CD4-positive, alpha-beta memory T cell (primary cell): ENCODE measurements around the gene TEAD1. TPM values are rescaled to one million over a fixed set of nuclear protein-coding genes. Genes with fewer than 3 reads are reported as not detected.

Source experiments
- CTCF ChIA-PET: fragments of 350-600 bp; sonication (Branson Sonifier 250); formaldehyde crosslinking; loops from one replicate; lab custom pipeline; 2021; ENCODE audit warnings: inconsistent platforms; ENCODE audit not compliant: partially characterized antibody; lab: Charles Lee
- POLR2A ChIA-PET: fragments of 350-600 bp; sonication (Branson Sonifier 250); formaldehyde crosslinking; loops from one replicate; lab custom pipeline; 2021; ENCODE audit not compliant: partially characterized antibody; lab: Charles Lee
- DNase-seq, 5 donors: peaks; one replicate each; pipeline versions ENCODE4 v3.0.0 to v3.0.0-alpha.2; 2020 to 2022; ENCODE audit warnings: mixed read lengths in 1 of 5
- H3K27ac ChIP-seq: one replicate; pipeline ENCODE4 v1.7.0; 2013; ENCODE audit warnings: low read depth, low read length
- H3K27me3 ChIP-seq: 2 replicates; pipeline ENCODE4 v1.7.0; 2013; ENCODE audit warnings: mild to moderate bottlenecking, low read length, moderate library complexity; ENCODE audit not compliant: insufficient read depth
- H3K36me3 ChIP-seq: 2 replicates; pipeline ENCODE4 v1.7.0; 2013; ENCODE audit warnings: mild to moderate bottlenecking, low read length, moderate library complexity; ENCODE audit not compliant: insufficient read depth
- H3K4me1 ChIP-seq: 2 replicates; pipeline ENCODE4 v1.7.0; 2013; ENCODE audit warnings: mild to moderate bottlenecking, low read length, moderate library complexity; ENCODE audit not compliant: insufficient read depth
- H3K4me3 ChIP-seq, 2 donors: one replicate each; pipeline ENCODE4 v1.7.0; 2013; ENCODE audit warnings: low read length in 2 of 2, mild to moderate bottlenecking in 1 of 2
- H3K9me3 ChIP-seq, 2 donors: one replicate each; pipeline ENCODE4 v1.7.0; 2013; ENCODE audit warnings: low read length in 2 of 2, control low read depth in 1 of 2; ENCODE audit not compliant: control insufficient read depth in 1 of 2
- H3K27ac Mint-ChIP-seq, 7 donors: one replicate each; pipeline ENCODE4 v1.8.0; 2020 to 2021; ENCODE audit warnings: mixed read lengths in 7 of 7, mild to moderate bottlenecking in 6 of 7, inconsistent platforms in 3 of 7, moderate library complexity in 3 of 7
- H3K27me3 Mint-ChIP-seq, 2 donors: one replicate each; pipeline ENCODE4 v1.8.0; 2020 to 2021; ENCODE audit warnings: mixed read lengths in 2 of 2
- H3K36me3 Mint-ChIP-seq, 2 donors: one replicate each; pipeline ENCODE4 v1.8.0; 2020 to 2021; ENCODE audit warnings: mixed read lengths in 2 of 2, inconsistent platforms in 1 of 2, mild to moderate bottlenecking in 1 of 2
- H3K4me1 Mint-ChIP-seq, 4 donors: one replicate each; pipeline ENCODE4 v1.8.0; 2020 to 2021; ENCODE audit warnings: mixed read lengths in 4 of 4, mild to moderate bottlenecking in 1 of 4
- H3K4me3 Mint-ChIP-seq, 8 donors: one replicate each; pipeline ENCODE4 v1.8.0; 2020 to 2021; ENCODE audit warnings: mixed read lengths in 8 of 8, mild to moderate bottlenecking in 7 of 8, moderate library complexity in 6 of 8, inconsistent platforms in 3 of 8
- H3K9me3 Mint-ChIP-seq, 8 donors: one replicate each; pipeline ENCODE4 v1.8.0; 2020 to 2021; ENCODE audit warnings: mixed read lengths in 8 of 8, mild to moderate bottlenecking in 5 of 8, inconsistent platforms in 3 of 8, moderate library complexity in 1 of 8
- intact Hi-C: fragments of 100-400 bp; cut with micrococcal nuclease; formaldehyde crosslinking; loops from one replicate; pipeline ENCODE4 v1.15.1; 2023
- polyA plus RNA-seq, 2 donors: library from polyadenylated mRNA; unstranded; fragments of 300-500 nt; fragmentation: Illumina TruSeq; gene quantifications; one replicate each; pipeline ENCODE4 v1.2.3, GENCODE V29; 2021
- total RNA-seq, 2 experiments: library from RNA; stranded (reverse); gene quantifications; one replicate each; pipeline ENCODE4 v1.2.3, GENCODE V29; 2021

TEAD1 gene
- total and polyA plus RNA-seq, 4 experiments from 2014 or later, result 0.15 to 1.1 (median 0.52) TPM; not detected in 1

DNA sequence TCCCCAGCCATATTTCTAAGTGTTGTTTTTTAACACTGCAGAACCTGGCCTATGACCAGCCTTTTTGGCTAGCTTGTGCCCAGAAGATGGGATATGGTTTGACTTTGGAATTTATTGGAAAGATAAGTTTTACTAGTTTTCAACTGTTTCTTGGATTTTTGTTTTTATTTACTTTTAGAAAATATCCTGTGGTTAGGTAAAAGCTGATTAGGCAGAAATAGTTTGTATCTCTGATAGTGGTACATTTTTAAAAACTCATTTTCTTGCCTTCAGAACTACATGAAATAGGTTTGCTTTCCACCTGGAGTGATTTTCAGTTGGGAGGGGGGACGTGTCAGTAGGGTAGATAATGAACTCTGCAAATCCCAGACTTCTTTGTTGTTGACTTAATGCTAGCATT lies 243.6 kb downstream of the TEAD1 start:
- Mint-ChIP-seq H3K27me3 (peaks cover 10 to 11% of the 10 kb centered on the region in 2 donors), H3K4me3 (no peak overlapping the region), H3K4me1 (peaks cover 0 to 1% (median 0%) of the 10 kb centered on the region in 4 donors), H3K27ac (no peak overlapping the region), H3K9me3 (peaks cover 0 to 2% (median 0%) of the 10 kb centered on the region in 8 donors), H3K36me3 (no peaks in the 10 kb centered on the region)
- H3K9me3 ChIP-seq, result no peaks in the 10 kb centered on the region
- no peaks in the 10 kb centered on the region for H3K4me1 ChIP-seq
- ChIA-PET CTCF (interaction anchor here (1.2 kb wide), 1 partner anchor 15 kb away, joined by 3 read pairs; no protein-coding TSS in a partner anchor), POLR2A (no interaction called here)
- no peak overlapping the region for H3K4me3 ChIP-seq
- DNase-seq, result no peak
- H3K27ac ChIP-seq, result no peak overlapping the region
- no peaks in the 10 kb centered on the region for H3K27me3 ChIP-seq
- no peaks in the 10 kb centered on the region for H3K36me3 ChIP-seq
- intact Hi-C loops, result no loop called here

- no peak overlapping the region for H3K27ac ChIP-seq
- H3K9me3 Mint-ChIP-seq, result peaks cover 0 to 2% (median 0%) of the 10 kb centered on the region in 8 donors
- no peak overlapping the region for H3K4me3 ChIP-seq
- POLR2A ChIA-PET, result no interaction called here
- H3K36me3 ChIP-seq, result no peaks in the 10 kb centered on the region
- peaks cover 10 to 12% of the 10 kb centered on the region in 2 donors for H3K27me3 Mint-ChIP-seq
- H3K4me1 ChIP-seq, result no peaks in the 10 kb centered on the region
- DNase-seq, result no peak
- no peak overlapping the region for H3K4me3 Mint-ChIP-seq
- intact Hi-C loops, result no loop called here
- H3K36me3 Mint-ChIP-seq, result no peaks in the 10 kb centered on the region
- CTCF ChIA-PET, result interaction anchor here (1.2 kb wide), 1 partner anchor 16 kb away, joined by 3 read pairs; no protein-coding TSS in a partner anchor
- peaks cover 0 to 1% (median 0%) of the 10 kb centered on the region in 4 donors for H3K4me1 Mint-ChIP-seq
- H3K27ac Mint-ChIP-seq, result no peak overlapping the region
- no peaks in the 10 kb centered on the region for H3K9me3 ChIP-seq
- no peaks in the 10 kb centered on the region for H3K27me3 ChIP-seq
Measured at GRCh38 chr11:12918667-12919066, 244.4 kb downstream of the TEAD1 start.

GRCh38 chr11:12922418-12922817 lies 248.2 kb downstream of the TEAD1 start:
- Histone ChIP-seq H3K9me3 (no peaks in the 10 kb centered on the region), H3K4me3 (no peak overlapping the region), H3K36me3 (no peaks in the 10 kb centered on the region), H3K27ac (no peak overlapping the region), H3K27me3 (no peaks in the 10 kb centered on the region), H3K4me1 (no peaks in the 10 kb centered on the region)
- Mint-ChIP-seq H3K4me3 (no peak overlapping the region), H3K4me1 (no peaks in the 10 kb centered on the region), H3K27ac (no peak overlapping the region), H3K27me3 (peaks cover 5 to 6% of the 10 kb centered on the region in 2 donors), H3K9me3 (no peaks in the 10 kb centered on the region), H3K36me3 (no peaks in the 10 kb centered on the region)
- intact Hi-C loops, result no loop called here
- POLR2A ChIA-PET, result no interaction called here
- DNase-seq, result no peak
- CTCF ChIA-PET, result interaction anchor here (0.7 to 2.1 kb wide), 2 partner anchors 8 to 50 kb away, joined by 4 to 5 read pairs; no protein-coding TSS in a partner anchor

DNA sequence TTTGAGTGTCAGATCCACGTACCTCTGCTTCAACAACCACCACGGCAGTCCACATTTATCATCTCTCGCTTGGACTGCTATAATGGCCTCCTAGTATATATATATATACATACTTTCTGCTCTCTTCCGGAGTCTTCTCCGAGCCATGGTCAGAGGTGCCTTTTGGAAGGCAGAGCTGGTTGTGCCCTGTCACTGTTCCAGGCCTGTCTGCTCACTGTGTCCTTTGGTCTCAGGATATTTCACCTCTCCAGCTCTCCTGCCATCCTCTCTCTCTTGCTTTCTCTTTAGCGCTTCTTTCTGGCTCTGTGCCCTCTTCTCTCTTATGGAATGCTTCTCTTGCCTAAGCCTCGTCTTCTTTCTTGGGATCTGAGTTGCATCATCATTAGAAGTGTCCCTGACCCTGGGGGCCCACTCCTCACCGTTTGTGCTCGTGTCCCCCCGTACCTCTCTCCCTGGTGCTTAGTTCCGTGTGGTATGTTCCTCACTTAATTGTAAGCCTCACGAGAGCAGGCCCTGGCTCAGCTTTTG lies 248.8 kb downstream of the TEAD1 start:
- H3K27me3 ChIP-seq, result no peaks in the 10 kb centered on the region
- no peaks in the 10 kb centered on the region for H3K36me3 ChIP-seq
- H3K27ac ChIP-seq, result no peak overlapping the region
- ChIA-PET POLR2A (no interaction called here), CTCF (interaction anchor here (2.1 kb wide), 1 partner anchor 9 kb away, joined by 4 read pairs; no protein-coding TSS in a partner anchor)
- H3K9me3 ChIP-seq, result no peaks in the 10 kb centered on the region
- no peak for DNase-seq
- no peak overlapping the region for H3K4me3 Mint-ChIP-seq
- no peak overlapping the region for H3K4me3 ChIP-seq
- no peaks in the 10 kb centered on the region for H3K4me1 ChIP-seq
- peaks cover 4% of the 10 kb centered on the region in 2 donors for H3K27me3 Mint-ChIP-seq
- no peaks in the 10 kb centered on the region for H3K36me3 Mint-ChIP-seq
- no peaks in the 10 kb centered on the region for H3K9me3 Mint-ChIP-seq
- no peaks in the 10 kb centered on the region for H3K4me1 Mint-ChIP-seq
- no peak overlapping the region for H3K27ac Mint-ChIP-seq
- intact Hi-C loops, result no loop called here

DNA sequence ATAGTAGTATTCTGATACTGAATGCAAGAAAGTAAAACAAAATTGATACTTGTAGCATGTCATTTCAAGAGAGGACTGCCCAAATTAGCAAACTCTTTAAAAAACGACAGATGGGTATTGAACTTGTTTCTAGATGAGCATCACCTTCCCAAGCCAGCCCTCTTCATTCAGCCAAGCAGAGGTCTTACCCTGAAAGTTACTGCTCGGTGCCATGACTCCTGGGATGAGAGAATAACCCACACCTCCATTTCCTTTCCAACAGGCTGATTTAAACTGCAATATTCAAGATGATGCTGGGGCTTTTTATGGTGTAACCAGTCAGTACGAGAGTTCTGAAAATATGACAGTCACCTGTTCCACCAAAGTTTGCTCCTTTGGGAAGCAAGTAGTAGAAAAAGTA lies 250.4 kb downstream of the TEAD1 start:
- Mint-ChIP-seq H3K4me1 (no peaks in the 10 kb centered on the region), H3K27me3 (peaks cover 0 to 5% of the 10 kb centered on the region in 2 donors), H3K36me3 (no peaks in the 10 kb centered on the region), H3K27ac (no peak overlapping the region), H3K4me3 (no peak overlapping the region), H3K9me3 (no peaks in the 10 kb centered on the region)
- no peak for DNase-seq
- H3K9me3 ChIP-seq, result no peaks in the 10 kb centered on the region
- ChIA-PET POLR2A (no interaction called here), CTCF (no interaction called here)
- H3K36me3 ChIP-seq, result no peaks in the 10 kb centered on the region
- no peak overlapping the region for H3K4me3 ChIP-seq
- no peaks in the 10 kb centered on the region for H3K27me3 ChIP-seq
- H3K27ac ChIP-seq, result no peak overlapping the region
- intact Hi-C loops, result no loop called here
- H3K4me1 ChIP-seq, result no peaks in the 10 kb centered on the region

DNA sequence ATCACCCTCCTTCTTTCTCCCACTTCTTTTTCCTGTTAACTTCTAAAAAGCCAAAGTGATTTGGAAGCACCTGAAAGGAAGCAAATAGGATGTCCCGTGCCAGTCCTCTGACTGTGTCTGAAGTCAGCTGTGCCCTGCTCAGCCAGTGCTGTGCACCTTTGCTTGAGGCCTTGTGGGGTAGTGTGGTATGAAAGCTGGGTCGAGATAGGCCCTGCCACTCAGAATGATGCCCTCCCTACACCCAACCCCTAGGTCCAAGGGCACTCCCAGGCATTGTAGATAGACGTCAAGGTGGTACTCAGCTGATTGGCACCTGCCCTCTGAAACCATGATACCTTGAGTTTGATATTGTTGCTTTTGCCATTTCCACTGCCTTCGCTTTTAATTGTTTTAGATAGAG lies 251.3 kb downstream of the TEAD1 start:
- Mint-ChIP-seq H3K36me3 (no peaks in the 10 kb centered on the region), H3K4me1 (no peaks in the 10 kb centered on the region)

GRCh38 chr11:12927221-12927620 lies 253.0 kb downstream of the TEAD1 start:
- intact Hi-C loops, result no loop called here
- DNase-seq, result no peak
- H3K27me3 Mint-ChIP-seq, result peaks cover 0 to 5% of the 10 kb centered on the region in 2 donors

More for the DNA sequence above, 251.3 kb downstream of the TEAD1 start:
- no peaks in the 10 kb centered on the region for H3K9me3 ChIP-seq
- H3K36me3 ChIP-seq, result no peaks in the 10 kb centered on the region
- Mint-ChIP-seq H3K27ac (no peak overlapping the region), H3K9me3 (no peaks in the 10 kb centered on the region), H3K27me3 (peaks cover 0 to 5% of the 10 kb centered on the region in 2 donors), H3K4me3 (no peak overlapping the region)
- H3K4me1 ChIP-seq, result no peaks in the 10 kb centered on the region
- DNase-seq, result no peak
- H3K27ac ChIP-seq, result no peak overlapping the region
- H3K27me3 ChIP-seq, result no peaks in the 10 kb centered on the region
- CTCF ChIA-PET, result no interaction called here
- POLR2A ChIA-PET, result no interaction called here
- no peak overlapping the region for H3K4me3 ChIP-seq
- intact Hi-C loops, result no loop called here

More at GRCh38 chr11:12927221-12927620, 253.0 kb downstream of the TEAD1 start:
- CTCF ChIA-PET, result no interaction called here
- H3K36me3 ChIP-seq, result no peaks in the 10 kb centered on the region
- no peak overlapping the region for H3K4me3 Mint-ChIP-seq
- POLR2A ChIA-PET, result no interaction called here
- no peaks in the 10 kb centered on the region for H3K9me3 ChIP-seq
- H3K27ac ChIP-seq, result no peak overlapping the region
- no peaks in the 10 kb centered on the region for H3K9me3 Mint-ChIP-seq
- H3K27ac Mint-ChIP-seq, result no peak overlapping the region
- no peaks in the 10 kb centered on the region for H3K4me1 Mint-ChIP-seq
- no peaks in the 10 kb centered on the region for H3K4me1 ChIP-seq
- no peak overlapping the region for H3K4me3 ChIP-seq
- no peaks in the 10 kb centered on the region for H3K27me3 ChIP-seq
- no peaks in the 10 kb centered on the region for H3K36me3 Mint-ChIP-seq
